ENCODE results near the gene GIT1.

Gene GIT1

DNA sequence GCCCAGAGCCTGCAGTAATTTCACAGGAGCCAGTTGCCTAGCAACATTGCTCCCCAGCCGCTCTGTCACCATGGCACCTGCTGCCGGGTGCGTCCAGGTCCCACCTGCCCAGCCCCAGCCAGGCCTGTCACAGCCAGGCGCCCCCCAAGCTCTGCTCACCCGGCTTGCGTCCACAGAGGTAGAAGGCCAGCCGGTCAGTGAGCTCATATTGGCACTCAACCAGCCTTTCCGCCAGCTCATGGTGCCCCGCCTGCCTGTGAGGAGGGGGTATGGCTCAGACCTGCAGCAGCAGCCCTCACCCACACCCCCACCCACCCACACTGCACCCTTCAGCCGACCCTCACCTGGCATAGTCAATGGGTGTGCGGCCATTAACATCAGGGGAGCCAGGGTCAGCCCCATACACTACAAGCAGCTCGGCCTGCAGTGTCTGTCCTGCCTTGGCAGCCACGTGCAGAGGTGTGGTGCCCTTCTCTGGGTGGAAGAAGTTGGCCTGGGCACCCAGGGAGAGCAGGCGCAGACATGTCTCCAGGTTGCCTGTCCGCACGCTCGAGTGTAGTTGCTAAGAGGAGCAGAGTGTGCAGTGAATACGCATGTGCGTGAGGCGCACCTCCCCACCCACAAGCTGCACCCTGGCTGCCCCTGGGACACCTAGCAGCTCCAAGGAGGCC is 7.7 kb downstream of the GIT1 start:
- in situ Hi-C loops (cut with HindIII; ENCODE audit: low sequenced_read_pairs) = no loop called here

DNA sequence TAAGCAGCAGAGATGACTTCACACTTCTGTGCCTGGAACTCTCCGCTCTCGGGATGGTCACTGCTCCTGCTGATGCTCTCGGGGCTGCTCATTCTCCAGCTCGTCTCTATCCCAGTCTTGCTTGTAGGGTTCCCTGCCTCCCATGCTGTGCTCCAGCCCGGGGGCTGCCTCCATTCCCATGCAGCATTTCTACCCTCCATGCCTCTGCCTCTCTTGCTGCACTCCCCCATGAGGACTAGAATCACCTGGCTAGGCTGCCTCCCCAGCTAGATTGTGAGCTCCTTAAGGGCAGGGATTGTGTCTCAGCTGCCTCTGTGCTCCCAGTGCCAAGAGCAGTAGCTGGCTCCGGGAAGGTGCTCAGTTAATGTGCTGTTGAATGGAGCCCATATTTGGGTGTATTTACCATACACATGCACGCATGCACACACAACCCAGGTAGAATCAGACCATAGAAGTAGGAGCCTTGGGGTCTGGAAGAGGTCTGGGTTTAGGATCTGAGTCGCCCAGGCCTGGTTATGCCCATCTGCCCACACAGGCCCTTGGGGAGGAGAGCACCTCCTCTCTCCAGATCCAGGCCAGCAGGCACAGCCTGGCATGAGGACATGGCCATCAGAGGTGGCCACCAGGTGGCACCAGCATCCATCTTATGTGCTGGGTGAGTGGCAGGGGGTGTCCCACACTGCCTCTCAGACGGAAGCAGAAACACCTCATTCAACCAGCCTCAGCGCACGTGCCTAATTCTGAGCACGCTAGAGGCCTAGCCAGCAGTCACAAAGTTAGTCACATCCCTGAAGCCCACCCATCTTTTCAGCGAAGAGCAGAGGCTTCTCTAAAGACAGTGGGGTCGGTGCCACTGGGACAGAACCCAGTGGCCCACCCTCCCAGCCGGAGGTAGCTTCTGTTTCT is 9.3 kb downstream of the GIT1 start:
- in situ Hi-C loops (cut with HindIII; ENCODE audit: low sequenced_read_pairs) = no loop called here

DNA sequence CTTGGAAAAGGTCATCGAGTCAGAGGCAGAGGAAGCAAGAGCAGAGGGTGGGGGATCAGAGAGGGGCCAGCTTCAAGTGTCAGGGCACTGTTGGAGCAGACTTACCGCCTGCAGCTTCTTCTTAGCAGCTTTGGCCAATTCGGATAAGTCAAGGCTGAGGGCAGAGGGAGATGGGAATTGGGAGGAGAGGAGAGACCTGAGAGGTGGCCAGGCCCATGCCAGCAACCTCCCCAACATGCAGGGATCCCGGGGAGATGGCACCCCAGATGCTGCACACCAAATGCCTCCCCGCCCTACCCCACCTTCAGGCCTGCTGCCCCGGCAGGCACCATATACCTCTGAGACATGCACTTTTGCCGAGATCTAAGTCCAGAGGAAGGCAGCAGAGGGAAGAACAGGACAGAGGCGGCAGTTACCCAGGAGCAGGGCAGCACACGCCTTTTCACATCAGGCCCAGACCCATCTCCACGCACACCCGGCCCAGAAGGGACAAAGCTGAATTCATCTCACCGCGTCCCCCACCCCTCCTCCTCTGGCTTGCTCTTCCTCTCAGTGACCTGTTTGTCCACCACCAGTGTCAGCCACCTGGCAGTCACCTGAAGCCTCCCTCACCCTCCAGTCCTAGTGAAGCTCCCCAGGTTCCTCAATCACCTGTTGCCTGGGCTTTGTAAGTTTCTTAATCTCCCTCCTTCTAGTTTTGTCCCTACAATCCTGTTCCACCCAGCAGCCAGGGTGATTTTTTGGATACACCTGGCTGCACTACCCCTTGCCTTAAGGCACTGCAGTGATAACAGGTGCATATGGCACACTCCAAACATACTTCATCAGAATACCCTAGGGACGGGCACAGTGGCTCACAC is 10.6 kb downstream of the GIT1 start:
- in situ Hi-C loops (cut with HindIII; ENCODE audit: low sequenced_read_pairs) = no loop called here

GRCh38 chr17:29577385-29578211 is 11.8 kb downstream of the GIT1 start:
- in situ Hi-C loops (cut with HindIII; ENCODE audit: low sequenced_read_pairs) = no loop called here

DNA sequence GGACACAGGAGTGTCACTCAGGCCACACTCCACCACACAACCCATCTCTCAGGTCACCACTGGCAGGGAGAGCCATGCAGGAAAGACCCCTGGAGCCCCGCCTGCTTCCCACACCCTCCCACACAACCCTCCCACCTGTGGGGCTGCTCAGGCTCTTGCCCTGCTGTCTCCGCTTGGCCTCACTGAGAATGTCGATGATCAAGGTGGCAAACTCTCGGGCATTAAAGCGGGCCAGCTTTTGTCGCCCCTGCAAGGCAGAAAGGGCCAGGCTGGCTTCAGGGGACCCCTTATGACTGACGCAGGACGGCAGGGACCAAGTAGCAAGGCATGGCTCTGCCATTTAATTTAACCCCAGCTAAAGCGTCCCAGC is 12.5 kb downstream of the GIT1 start:
- in situ Hi-C loops (cut with HindIII; ENCODE audit: low sequenced_read_pairs) = no loop called here

DNA sequence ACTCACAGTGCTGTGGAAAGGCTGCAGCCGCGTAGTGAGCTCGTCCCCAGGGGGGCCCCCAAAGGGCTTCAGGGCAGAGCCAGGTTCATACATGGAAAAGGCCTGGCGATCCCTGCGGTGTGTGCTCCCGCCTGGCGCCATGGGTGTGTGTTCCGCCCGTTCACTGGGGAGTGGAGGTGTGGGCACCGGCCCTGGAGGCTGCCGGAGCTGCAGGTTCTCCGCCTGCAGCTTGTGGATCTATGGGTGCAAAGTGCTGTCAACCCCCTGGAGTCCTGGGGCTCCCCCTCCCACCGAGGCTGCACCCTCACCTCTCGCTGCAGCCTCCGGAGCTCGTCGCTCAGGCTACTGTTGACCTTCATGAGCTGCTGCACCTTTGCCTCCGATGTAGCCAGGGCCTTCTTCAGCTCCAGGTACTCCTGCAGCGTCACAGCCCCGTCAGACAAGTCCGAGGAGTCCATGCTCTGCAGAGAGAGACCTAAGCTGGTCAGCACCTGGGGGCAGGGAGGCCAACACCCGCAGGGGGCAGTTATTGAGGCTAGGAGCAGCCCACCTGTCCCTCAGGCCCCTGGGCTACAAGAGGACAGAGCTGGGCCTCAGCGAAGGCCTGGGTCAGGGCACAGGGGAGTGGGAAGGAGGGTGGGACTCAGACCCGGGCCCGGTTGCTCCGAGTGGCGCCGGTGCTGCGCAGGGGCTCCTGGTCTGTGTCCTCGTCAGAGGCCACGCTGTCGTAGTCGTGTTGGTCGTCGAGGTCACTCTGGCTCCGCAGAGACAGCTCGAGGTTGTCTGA is 13.0 kb downstream of the GIT1 start:
- in situ Hi-C loops (cut with HindIII; ENCODE audit: low sequenced_read_pairs) = no loop called here

DNA sequence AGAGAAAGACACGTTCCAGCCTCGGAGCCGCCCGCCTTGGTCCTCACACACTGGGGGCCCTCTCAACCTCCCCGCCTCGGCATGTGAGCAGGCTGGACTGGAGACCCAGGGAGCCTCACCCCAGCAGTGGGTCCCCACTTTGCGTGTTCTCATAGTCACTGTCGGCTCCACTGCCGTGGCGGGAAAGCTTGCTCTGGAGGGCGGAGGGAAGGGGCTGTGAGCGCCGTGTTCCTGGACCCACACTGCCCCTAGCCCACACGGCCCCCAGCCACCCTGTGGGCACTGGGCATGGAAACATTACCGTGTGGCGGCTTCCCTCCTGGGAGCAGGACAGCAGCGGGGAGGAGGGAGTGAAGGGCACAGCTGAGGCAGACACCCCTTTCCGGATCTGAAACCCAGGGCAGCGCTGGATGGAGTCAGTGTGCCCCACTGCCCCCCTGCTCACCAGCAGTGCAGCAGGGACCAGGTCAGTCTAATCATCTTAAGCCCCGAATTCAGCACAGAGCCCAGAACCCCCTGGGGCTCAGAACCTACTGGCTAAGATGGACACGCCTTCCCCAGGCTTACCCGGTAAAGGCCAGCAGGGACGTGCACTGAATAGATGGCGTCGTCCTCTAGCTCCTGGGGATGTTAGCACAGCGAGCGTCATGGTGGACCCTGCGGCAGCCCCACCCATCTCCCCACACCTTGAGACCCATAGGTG is 13.8 kb downstream of the GIT1 start:
- in situ Hi-C loops (cut with HindIII; ENCODE audit: low sequenced_read_pairs) = no loop called here

GRCh38 chr17:29574732-29575510 is 14.5 kb downstream of the GIT1 start:
- in situ Hi-C loops (cut with HindIII; ENCODE audit: low sequenced_read_pairs) = no loop called here

DNA sequence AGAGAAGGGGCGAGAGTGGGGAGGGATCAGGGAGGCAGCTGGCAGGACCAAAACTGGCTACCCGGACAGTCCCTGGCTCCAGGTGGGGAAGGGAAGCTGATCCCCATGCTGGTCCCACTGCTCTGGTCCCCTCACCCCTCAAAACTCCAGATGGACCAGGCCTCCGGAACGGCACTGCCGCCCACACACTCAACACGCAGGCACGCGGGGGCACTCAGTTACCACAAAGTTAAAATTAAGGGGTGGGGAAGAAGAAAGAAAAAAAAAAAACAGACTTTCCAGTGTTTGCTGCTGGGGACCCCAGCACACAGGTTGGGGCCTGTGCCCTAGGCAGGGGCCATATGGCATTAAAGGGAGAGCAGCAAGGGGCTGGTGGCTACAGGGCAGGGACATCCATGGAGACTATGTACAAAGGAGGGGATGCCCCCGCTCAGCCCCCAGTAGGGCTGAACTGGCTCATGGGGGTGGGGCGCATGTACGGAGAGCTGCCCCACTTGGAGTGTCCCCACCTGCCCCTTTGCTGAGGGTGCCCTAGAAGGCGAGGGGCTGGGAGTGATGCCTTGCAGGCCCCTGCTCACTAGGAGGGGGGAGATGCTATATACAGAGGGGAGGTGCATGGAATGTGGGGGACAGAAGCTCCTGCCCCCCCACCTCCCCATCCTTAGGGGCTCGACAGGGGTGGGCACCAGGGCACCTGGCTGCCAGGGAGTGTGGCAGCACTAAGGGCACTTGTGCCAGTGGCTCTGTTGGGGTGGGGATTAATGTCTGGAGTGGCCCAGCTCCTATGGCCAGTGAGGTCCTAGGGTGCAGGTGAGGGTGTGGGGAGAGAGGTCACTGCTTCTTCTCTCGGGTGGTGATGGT is 15.3 kb downstream of the GIT1 start:
- in situ Hi-C loops (cut with HindIII; ENCODE audit: low sequenced_read_pairs) = no loop called here

GRCh38 chr17:29573558-29573869 is 15.9 kb downstream of the GIT1 start:
- in situ Hi-C loops (cut with HindIII; ENCODE audit: low sequenced_read_pairs) = no loop called here

DNA sequence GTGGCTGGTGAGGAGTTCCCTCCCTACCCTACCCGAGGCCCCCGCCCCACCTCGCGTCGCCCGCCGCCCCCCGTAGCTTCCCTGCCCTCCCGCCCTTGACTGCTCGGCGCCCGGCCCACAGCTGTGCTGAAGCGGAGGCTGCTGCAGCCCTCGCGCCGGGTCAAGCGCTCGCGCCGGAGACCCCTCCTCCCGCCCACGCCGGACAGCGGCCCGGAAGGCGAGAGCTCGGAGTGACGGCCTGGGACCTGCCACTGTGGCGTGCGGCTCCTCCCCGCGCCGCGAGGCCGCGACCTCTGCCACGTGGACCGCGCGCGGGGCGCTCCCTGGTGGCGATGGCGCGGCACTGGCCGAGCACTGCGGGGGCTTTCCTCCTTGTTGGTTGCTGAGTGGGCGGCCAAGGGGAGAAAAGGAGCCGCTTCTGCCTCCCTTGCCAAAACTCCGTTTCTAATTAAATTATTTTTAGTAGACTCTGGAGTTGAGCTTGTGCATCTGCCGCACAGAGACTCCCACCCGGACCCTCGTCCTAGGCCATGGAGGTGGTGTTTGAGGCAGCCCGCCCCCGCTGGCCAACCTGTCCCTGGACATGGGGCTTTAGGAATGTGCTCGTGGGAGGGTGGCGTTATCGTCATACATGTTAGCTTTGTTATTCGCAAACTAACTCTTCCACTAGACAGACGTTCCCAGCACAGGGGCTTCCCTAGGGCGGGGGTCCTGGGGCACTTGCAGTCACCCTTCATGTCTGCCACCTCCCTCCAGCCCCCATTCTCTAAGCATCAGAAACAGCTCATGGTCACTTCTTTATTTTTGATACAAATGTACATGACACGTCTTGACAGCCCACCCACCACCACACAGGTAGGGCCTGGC is 16.5 kb downstream of the GIT1 start:
- in situ Hi-C loops (cut with HindIII; ENCODE audit: low sequenced_read_pairs) = no loop called here

DNA sequence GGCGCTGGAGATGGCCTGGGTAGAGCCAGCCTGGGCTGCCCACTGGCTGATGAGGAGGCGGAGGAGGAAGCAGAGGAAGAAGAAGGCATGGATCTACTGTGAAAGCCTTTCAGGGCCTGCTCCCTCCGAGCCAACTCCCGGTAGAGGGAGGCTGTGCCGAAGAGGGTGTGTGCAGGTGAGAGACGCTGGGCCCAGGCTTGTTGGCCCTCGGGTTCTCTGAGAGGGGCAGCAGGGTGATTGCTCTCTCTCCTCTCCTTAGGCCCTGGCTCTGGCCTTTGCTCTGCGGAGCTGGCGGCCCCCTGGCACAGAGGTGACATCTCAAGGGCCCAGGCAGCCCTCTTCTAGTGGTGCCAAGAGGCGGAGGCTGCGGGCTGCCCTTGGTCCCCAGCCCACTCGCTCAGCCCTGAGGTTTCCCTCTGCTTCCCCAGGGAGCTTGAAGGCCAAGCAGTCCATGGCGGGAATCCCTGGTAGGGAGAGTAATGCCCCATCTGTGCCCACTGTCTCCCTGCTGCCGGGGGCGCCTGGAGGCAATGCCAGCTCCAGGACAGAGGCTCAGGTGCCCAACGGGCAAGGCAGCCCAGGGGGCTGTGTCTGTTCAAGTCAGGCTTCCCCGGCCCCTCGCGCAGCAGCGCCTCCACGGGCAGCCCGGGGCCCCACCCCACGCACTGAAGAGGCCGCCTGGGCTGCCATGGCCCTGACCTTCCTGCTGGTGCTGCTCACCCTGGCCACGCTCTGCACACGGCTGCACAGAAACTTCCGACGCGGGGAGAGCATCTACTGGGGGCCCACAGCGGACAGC is 17.4 kb downstream of the GIT1 start:
- in situ Hi-C loops (cut with HindIII; ENCODE audit: low sequenced_read_pairs) = no loop called here

- in situ Hi-C loops (cut with HindIII; ENCODE audit: low sequenced_read_pairs) = no loop called here
Measured at GRCh38 chr17:29571486-29571882, 18.0 kb downstream of the GIT1 start.

GRCh38 chr17:29570521-29570920 is 18.9 kb downstream of the GIT1 start:
- in situ Hi-C loops (cut with HindIII; ENCODE audit: low sequenced_read_pairs) = no loop called here

DNA sequence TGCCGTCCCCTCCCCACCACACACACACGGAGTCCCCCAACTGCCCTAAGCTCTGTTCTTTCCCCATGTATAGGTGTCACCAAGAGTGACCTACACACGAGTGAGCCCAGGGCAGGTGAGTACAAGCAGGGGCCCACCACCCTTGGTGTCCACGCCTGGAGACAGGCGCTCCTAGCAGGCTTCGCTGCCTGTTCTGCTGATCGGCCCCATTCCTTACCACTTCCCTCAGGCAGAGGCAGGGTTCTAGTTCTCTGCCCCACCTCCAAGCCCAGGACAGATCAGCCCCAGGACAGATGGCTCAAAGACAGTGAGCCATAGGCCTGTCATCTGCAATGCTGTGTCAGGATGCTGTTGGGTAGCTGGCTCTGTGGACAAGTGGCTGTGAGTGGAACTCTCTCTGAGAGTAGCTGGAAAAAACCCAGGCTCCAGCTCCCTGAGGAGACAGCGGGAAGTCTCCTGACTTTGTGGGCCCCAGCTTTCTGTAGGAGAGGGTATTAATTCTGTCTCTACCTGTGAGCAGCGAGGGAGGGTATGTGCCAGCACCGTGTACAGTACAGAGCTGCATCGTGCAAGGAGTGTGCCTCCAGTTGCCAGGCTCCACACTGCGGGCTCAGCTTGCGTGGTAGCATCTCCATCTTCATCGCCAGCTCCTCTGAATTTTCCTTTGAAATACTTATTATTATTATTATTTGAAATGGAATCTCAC is 20.1 kb downstream of the GIT1 start:
- in situ Hi-C loops (cut with HindIII; ENCODE audit: low sequenced_read_pairs) = no loop called here
